HL-60 (cell line): Measurements from ENCODE around the gene TMC1.

Experiments used
- DNase-seq, 2 experiments: peaks; one replicate each; pipeline ENCODE4 v3.0.0-alpha.2; 2010 to 2020; ENCODE audit warnings: low read depth in 1 of 2, low spot score in 1 of 2
- H3K27ac ChIP-seq: fragments of 250-450 bp; sonication (Bioruptor Pico); replicated peaks from 2 replicates; pipeline ENCODE4 v1.5.1; 2020; ENCODE audit warnings: mild to moderate bottlenecking, moderate library complexity
- H3K27me3 ChIP-seq: fragments of 250-450 bp; sonication (Bioruptor Pico); 2 replicates; pipeline ENCODE4 v1.5.1; 2021; ENCODE audit warnings: mild to moderate bottlenecking, moderate library complexity; ENCODE audit not compliant: insufficient read depth, poor library complexity, severe bottlenecking
- H3K4me3 ChIP-seq: replicated peaks from 2 replicates; pipeline ENCODE4 v1.5.1; 2011; ENCODE audit warnings: mild to moderate bottlenecking, control low read depth, low read length; ENCODE audit not compliant: insufficient read depth
- CTCF ChIP-seq: IDR thresholded peaks from one replicate; pipeline ENCODE4 v1.5.1; 2011; ENCODE audit warnings: low read length, control low read depth, inconsistent platforms; ENCODE audit not compliant: insufficient read depth
- GABPA ChIP-seq: IDR thresholded peaks from 2 replicates; pipeline ENCODE4 v1.6.1; 2012; ENCODE audit warnings: low read depth
- POLR2AphosphoS5 ChIP-seq: IDR thresholded peaks from 2 replicates; pipeline ENCODE4 v1.6.1; 2012; ENCODE audit warnings: low read depth
- REST ChIP-seq: IDR thresholded peaks from 2 replicates; pipeline ENCODE4 v1.6.1; 2012; ENCODE audit warnings: low read depth; ENCODE audit not compliant: insufficient replicate concordance
- SPI1 ChIP-seq: IDR thresholded peaks from 2 replicates; pipeline ENCODE4 v1.6.1; 2012; ENCODE audit warnings: low read depth, mild to moderate bottlenecking, borderline replicate concordance

The TMC1 gene

GRCh38 chr9:72884508-72884907 lies 363.1 kb downstream of the TMC1 start:
- no peaks in the 10 kb centered on the region for H3K27me3 ChIP-seq
- TF ChIP-seq REST: no peak
- TF ChIP-seq SPI1: no peak
- TF ChIP-seq CTCF: no peak
- no peak for TF ChIP-seq GABPA
- no peak for TF ChIP-seq POLR2AphosphoS5
- DNase-seq: no peak
- no peak overlapping the region for H3K27ac ChIP-seq
- H3K4me3 ChIP-seq: no peak overlapping the region
